WTC11 (cell line): Measurements from ENCODE around the gene N4BP2L2. TPM values are rescaled to one million over a fixed set of nuclear protein-coding genes. Genes with fewer than 3 reads are reported as not detected.

Source experiments
- ATAC-seq: fragments of 200-7000 bp; cut with Tn5 transposase; 2 replicates; pipeline ENCODE4 v1.10.0; 2021; ENCODE audit warnings: mild to moderate bottlenecking, moderate library complexity
- CTCF ChIA-PET: fragments of 300-600 bp; sonication (Branson Sonifier 250); formaldehyde crosslinking; loops from one replicate; lab custom pipeline; 2021; ENCODE audit warnings: antibody characterized with exemption; lab: Charles Lee
- POLR2A ChIA-PET: fragments of 350-600 bp; sonication (Branson Sonifier 250); formaldehyde crosslinking; loops from one replicate; lab custom pipeline; 2021; ENCODE audit warnings: antibody characterized with exemption; lab: Charles Lee
- DNase-seq: peaks from one replicate; pipeline ENCODE4 v3.0.0; 2021; ENCODE audit warnings: low spot score
- H3K27ac Mint-ChIP-seq: 2 replicates; pipeline ENCODE4 v1.8.0; 2021; ENCODE audit warnings: mixed read lengths
- H3K27me3 Mint-ChIP-seq: 2 replicates; pipeline ENCODE4 v1.8.0; 2021; ENCODE audit warnings: low read depth, mild to moderate bottlenecking, moderate library complexity, mixed read lengths
- H3K36me3 Mint-ChIP-seq: 2 replicates; pipeline ENCODE4 v1.8.0; 2021; ENCODE audit warnings: mixed read lengths
- H3K4me1 Mint-ChIP-seq: 2 replicates; pipeline ENCODE4 v1.8.0; 2022; ENCODE audit warnings: mixed read lengths
- H3K4me3 Mint-ChIP-seq: 2 replicates; pipeline ENCODE4 v1.8.0; 2021; ENCODE audit warnings: mild to moderate bottlenecking, moderate library complexity, mixed read lengths
- H3K9me3 Mint-ChIP-seq: 2 replicates; pipeline ENCODE4 v1.8.0; 2021; ENCODE audit warnings: mixed read lengths
- CREM ChIP-seq: sonication (generic); formaldehyde crosslinking; IDR thresholded peaks from 2 replicates; pipeline ENCODE4 v1.8.1; 2022; ENCODE audit warnings: mild to moderate bottlenecking, missing genetic modification reagents, moderate library complexity
- HMGA2 ChIP-seq: fragments of 250-450 bp; sonication (Bioruptor Pico); IDR thresholded peaks from 2 replicates; pipeline ENCODE4 v1.4.0; 2021; ENCODE audit warnings: mild to moderate bottlenecking, moderate library complexity
- JUN ChIP-seq: sonication (generic); formaldehyde crosslinking; IDR thresholded peaks from 2 replicates; pipeline ENCODE4 v1.8.0; 2023; ENCODE audit warnings: mild to moderate bottlenecking, missing genetic modification reagents
- NR1H2 ChIP-seq: sonication (generic); formaldehyde crosslinking; IDR thresholded peaks from 2 replicates; pipeline ENCODE4 v1.9.0; 2021; ENCODE audit warnings: mild to moderate bottlenecking, moderate library complexity, missing genetic modification reagents
- TEAD1 ChIP-seq: sonication (generic); formaldehyde crosslinking; IDR thresholded peaks from 2 replicates; pipeline ENCODE4 v1.8.0; 2022; ENCODE audit warnings: mild to moderate bottlenecking, missing genetic modification reagents
- TEAD4 ChIP-seq: sonication (generic); formaldehyde crosslinking; IDR thresholded peaks from 2 replicates; pipeline ENCODE4 v1.8.0; 2022; ENCODE audit warnings: mild to moderate bottlenecking, missing genetic modification reagents
- TP53 ChIP-seq: sonication (generic); formaldehyde crosslinking; IDR thresholded peaks from 2 replicates; pipeline ENCODE4 v1.8.1; 2023; ENCODE audit warnings: mild to moderate bottlenecking, missing genetic modification reagents
- ZNF121 ChIP-seq: sonication (generic); formaldehyde crosslinking; IDR thresholded peaks from 2 replicates; pipeline ENCODE4 v1.8.0; 2023; ENCODE audit warnings: missing genetic modification reagents
- ZNF263 ChIP-seq: sonication (generic); formaldehyde crosslinking; IDR thresholded peaks from 2 replicates; pipeline ENCODE4 v1.8.1; 2022; ENCODE audit warnings: low read depth, mild to moderate bottlenecking, moderate library complexity, missing genetic modification reagents
- ZNF317 ChIP-seq: sonication (generic); formaldehyde crosslinking; IDR thresholded peaks from 2 replicates; pipeline ENCODE4 v1.8.1; 2023; ENCODE audit warnings: low read depth, mild to moderate bottlenecking, moderate library complexity, missing genetic modification reagents, borderline replicate concordance
- ZNF396 ChIP-seq: fragments of 250-450 bp; sonication (Bioruptor Pico); IDR thresholded peaks from 2 replicates; pipeline ENCODE4 v1.8.0; 2021; ENCODE audit warnings: mild to moderate bottlenecking, moderate library complexity, borderline replicate concordance
- total RNA-seq: library from RNA; stranded (reverse); gene quantifications from 3 replicates; pipeline ENCODE4 v1.2.3, GENCODE V29; 2021
- TF ChIP-seq, protein P1 (sequence below): fragments of 250-450 bp; sonication (Bioruptor Pico); IDR thresholded peaks from 2 replicates; pipeline ENCODE4 v1.9.0; 2021; ENCODE audit warnings: mild to moderate bottlenecking
- TF ChIP-seq, protein P2 (sequence below): sonication (generic); formaldehyde crosslinking; IDR thresholded peaks from 2 replicates; pipeline ENCODE4 v1.8.1; 2022; ENCODE audit warnings: mild to moderate bottlenecking, missing genetic modification reagents, moderate library complexity, borderline replicate concordance
- TF ChIP-seq, protein P3 (sequence below): sonication (generic); formaldehyde crosslinking; IDR thresholded peaks from 2 replicates; pipeline ENCODE4 v1.8.0; 2022; ENCODE audit warnings: mild to moderate bottlenecking, missing genetic modification reagents
- TF ChIP-seq, protein P4 (sequence below): fragments of 250-450 bp; sonication (Bioruptor Pico); IDR thresholded peaks from 2 replicates; pipeline ENCODE4 v1.9.0; 2021; ENCODE audit warnings: mild to moderate bottlenecking, borderline replicate concordance
- TF ChIP-seq, protein P5 (sequence below): fragments of 250-450 bp; sonication (Bioruptor Pico); IDR thresholded peaks from 2 replicates; pipeline ENCODE4 v2.1.2; 2022; ENCODE audit warnings: mild to moderate bottlenecking, moderate library complexity
- TF ChIP-seq, protein P6 (sequence below): sonication (generic); formaldehyde crosslinking; IDR thresholded peaks from 2 replicates; pipeline ENCODE4 v1.8.1; 2022; ENCODE audit warnings: low read depth, mild to moderate bottlenecking, moderate library complexity, missing genetic modification reagents, borderline replicate concordance
- TF ChIP-seq, protein P7 (sequence below): sonication (generic); formaldehyde crosslinking; conservative IDR thresholded peaks from 2 replicates; pipeline ENCODE4 v1.8.1; 2023; ENCODE audit warnings: mild to moderate bottlenecking, low read depth, missing genetic modification reagents, moderate library complexity
- TF ChIP-seq, protein P8 (sequence below): fragments of 200-600 bp; IDR thresholded peaks from 2 replicates; pipeline ENCODE4 v1.8.0; 2022; ENCODE audit warnings: antibody characterized with exemption

Gene N4BP2L2
- total RNA-seq, 1 experiment from 2014 or later: 68.9 TPM

DNA sequence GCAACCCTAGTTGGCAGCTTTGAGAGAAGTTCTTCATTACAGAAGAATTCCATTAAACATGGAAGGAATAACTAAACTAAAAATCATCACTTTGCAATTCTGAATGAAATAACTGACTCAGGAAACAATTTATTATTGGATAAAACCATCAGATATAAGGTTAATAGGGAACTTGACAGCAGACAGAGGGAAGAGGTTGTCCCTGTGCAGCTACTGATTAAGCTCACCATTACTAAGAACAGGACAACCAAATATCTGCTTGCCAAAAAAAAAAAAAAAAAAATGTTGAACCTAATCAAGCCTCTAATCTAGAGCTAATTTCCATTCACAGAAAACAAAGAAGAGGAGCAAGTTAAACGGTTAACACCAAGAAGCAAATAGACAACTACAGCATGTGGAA lies 12.8 kb downstream of the N4BP2L2 start (continued):
- TF ChIP-seq, protein P1, sequence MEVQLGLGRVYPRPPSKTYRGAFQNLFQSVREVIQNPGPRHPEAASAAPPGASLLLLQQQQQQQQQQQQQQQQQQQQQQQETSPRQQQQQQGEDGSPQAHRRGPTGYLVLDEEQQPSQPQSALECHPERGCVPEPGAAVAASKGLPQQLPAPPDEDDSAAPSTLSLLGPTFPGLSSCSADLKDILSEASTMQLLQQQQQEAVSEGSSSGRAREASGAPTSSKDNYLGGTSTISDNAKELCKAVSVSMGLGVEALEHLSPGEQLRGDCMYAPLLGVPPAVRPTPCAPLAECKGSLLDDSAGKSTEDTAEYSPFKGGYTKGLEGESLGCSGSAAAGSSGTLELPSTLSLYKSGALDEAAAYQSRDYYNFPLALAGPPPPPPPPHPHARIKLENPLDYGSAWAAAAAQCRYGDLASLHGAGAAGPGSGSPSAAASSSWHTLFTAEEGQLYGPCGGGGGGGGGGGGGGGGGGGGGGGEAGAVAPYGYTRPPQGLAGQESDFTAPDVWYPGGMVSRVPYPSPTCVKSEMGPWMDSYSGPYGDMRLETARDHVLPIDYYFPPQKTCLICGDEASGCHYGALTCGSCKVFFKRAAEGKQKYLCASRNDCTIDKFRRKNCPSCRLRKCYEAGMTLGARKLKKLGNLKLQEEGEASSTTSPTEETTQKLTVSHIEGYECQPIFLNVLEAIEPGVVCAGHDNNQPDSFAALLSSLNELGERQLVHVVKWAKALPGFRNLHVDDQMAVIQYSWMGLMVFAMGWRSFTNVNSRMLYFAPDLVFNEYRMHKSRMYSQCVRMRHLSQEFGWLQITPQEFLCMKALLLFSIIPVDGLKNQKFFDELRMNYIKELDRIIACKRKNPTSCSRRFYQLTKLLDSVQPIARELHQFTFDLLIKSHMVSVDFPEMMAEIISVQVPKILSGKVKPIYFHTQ (CRISPR knock-in tag): no peak
- no peak for TF ChIP-seq NR1H2 (CRISPR knock-in tag)

DNA sequence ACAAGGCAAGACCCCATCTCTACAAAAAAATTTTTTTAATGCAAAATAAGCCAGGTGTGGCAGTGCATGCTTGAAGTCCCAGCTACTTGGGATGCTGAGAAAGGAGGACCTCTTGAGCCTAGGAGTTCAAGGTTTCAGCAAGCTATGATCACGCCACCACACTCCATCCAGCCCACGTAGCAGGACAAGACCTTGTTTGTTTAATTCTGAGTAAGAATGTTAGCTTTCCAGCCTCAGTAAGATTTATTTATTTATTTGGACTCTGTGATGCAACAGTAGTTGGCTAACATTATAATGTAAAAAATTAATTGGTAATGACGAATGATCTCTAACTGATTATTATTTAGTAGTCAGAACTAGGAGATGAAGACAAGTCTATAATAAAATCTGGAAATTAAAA lies 23.3 kb downstream of the N4BP2L2 start:
- Mint-ChIP-seq H3K4me1 (no peaks in the 10 kb centered on the region), H3K27me3 (no peaks in the 10 kb centered on the region), H3K4me3 (no peak overlapping the region), H3K27ac (no peak overlapping the region), H3K36me3 (peaks cover 28% of the 10 kb centered on the region), H3K9me3 (no peaks in the 10 kb centered on the region)
- CTCF ChIA-PET: interaction anchor here (1.1 kb wide), 1 partner anchor 71 kb away, joined by 3 read pairs; the partner anchor contains the start of gene PDS5B
- POLR2A ChIA-PET: no interaction called here
- no peak for ATAC-seq
- TF ChIP-seq TEAD4 (CRISPR knock-in tag) (no peak), HMGA2 (CRISPR knock-in tag) (no peak), ZNF263 (CRISPR knock-in tag) (no peak), JUN (CRISPR knock-in tag) (no peak), ZNF317 (no peak), CREM (CRISPR knock-in tag) (no peak), ZNF121 (CRISPR knock-in tag) (no peak), TP53 (CRISPR knock-in tag) (no peak), ZNF396 (CRISPR knock-in tag) (no peak), TEAD1 (CRISPR knock-in tag) (no peak)
- TF ChIP-seq, protein P2, sequence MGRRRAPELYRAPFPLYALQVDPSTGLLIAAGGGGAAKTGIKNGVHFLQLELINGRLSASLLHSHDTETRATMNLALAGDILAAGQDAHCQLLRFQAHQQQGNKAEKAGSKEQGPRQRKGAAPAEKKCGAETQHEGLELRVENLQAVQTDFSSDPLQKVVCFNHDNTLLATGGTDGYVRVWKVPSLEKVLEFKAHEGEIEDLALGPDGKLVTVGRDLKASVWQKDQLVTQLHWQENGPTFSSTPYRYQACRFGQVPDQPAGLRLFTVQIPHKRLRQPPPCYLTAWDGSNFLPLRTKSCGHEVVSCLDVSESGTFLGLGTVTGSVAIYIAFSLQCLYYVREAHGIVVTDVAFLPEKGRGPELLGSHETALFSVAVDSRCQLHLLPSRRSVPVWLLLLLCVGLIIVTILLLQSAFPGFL: no peak
- TF ChIP-seq, protein P3, sequence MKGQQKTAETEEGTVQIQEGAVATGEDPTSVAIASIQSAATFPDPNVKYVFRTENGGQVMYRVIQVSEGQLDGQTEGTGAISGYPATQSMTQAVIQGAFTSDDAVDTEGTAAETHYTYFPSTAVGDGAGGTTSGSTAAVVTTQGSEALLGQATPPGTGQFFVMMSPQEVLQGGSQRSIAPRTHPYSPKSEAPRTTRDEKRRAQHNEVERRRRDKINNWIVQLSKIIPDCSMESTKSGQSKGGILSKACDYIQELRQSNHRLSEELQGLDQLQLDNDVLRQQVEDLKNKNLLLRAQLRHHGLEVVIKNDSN (CRISPR knock-in tag): no peak
- TF ChIP-seq, protein P4, sequence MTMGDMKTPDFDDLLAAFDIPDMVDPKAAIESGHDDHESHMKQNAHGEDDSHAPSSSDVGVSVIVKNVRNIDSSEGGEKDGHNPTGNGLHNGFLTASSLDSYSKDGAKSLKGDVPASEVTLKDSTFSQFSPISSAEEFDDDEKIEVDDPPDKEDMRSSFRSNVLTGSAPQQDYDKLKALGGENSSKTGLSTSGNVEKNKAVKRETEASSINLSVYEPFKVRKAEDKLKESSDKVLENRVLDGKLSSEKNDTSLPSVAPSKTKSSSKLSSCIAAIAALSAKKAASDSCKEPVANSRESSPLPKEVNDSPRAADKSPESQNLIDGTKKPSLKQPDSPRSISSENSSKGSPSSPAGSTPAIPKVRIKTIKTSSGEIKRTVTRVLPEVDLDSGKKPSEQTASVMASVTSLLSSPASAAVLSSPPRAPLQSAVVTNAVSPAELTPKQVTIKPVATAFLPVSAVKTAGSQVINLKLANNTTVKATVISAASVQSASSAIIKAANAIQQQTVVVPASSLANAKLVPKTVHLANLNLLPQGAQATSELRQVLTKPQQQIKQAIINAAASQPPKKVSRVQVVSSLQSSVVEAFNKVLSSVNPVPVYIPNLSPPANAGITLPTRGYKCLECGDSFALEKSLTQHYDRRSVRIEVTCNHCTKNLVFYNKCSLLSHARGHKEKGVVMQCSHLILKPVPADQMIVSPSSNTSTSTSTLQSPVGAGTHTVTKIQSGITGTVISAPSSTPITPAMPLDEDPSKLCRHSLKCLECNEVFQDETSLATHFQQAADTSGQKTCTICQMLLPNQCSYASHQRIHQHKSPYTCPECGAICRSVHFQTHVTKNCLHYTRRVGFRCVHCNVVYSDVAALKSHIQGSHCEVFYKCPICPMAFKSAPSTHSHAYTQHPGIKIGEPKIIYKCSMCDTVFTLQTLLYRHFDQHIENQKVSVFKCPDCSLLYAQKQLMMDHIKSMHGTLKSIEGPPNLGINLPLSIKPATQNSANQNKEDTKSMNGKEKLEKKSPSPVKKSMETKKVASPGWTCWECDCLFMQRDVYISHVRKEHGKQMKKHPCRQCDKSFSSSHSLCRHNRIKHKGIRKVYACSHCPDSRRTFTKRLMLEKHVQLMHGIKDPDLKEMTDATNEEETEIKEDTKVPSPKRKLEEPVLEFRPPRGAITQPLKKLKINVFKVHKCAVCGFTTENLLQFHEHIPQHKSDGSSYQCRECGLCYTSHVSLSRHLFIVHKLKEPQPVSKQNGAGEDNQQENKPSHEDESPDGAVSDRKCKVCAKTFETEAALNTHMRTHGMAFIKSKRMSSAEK (CRISPR knock-in tag): no peak
- TF ChIP-seq, protein P5, sequence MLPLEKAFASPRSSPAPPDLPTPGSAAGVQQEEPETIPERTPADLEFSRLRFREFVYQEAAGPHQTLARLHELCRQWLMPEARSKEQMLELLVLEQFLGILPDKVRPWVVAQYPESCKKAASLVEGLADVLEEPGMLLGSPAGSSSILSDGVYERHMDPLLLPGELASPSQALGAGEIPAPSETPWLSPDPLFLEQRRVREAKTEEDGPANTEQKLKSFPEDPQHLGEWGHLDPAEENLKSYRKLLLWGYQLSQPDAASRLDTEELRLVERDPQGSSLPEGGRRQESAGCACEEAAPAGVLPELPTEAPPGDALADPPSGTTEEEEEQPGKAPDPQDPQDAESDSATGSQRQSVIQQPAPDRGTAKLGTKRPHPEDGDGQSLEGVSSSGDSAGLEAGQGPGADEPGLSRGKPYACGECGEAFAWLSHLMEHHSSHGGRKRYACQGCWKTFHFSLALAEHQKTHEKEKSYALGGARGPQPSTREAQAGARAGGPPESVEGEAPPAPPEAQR (CRISPR knock-in tag): no peak
- TF ChIP-seq, protein P6, sequence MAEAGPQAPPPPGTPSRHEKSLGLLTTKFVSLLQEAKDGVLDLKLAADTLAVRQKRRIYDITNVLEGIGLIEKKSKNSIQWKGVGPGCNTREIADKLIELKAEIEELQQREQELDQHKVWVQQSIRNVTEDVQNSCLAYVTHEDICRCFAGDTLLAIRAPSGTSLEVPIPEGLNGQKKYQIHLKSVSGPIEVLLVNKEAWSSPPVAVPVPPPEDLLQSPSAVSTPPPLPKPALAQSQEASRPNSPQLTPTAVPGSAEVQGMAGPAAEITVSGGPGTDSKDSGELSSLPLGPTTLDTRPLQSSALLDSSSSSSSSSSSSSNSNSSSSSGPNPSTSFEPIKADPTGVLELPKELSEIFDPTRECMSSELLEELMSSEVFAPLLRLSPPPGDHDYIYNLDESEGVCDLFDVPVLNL: no peak
- TF ChIP-seq, protein P7, sequence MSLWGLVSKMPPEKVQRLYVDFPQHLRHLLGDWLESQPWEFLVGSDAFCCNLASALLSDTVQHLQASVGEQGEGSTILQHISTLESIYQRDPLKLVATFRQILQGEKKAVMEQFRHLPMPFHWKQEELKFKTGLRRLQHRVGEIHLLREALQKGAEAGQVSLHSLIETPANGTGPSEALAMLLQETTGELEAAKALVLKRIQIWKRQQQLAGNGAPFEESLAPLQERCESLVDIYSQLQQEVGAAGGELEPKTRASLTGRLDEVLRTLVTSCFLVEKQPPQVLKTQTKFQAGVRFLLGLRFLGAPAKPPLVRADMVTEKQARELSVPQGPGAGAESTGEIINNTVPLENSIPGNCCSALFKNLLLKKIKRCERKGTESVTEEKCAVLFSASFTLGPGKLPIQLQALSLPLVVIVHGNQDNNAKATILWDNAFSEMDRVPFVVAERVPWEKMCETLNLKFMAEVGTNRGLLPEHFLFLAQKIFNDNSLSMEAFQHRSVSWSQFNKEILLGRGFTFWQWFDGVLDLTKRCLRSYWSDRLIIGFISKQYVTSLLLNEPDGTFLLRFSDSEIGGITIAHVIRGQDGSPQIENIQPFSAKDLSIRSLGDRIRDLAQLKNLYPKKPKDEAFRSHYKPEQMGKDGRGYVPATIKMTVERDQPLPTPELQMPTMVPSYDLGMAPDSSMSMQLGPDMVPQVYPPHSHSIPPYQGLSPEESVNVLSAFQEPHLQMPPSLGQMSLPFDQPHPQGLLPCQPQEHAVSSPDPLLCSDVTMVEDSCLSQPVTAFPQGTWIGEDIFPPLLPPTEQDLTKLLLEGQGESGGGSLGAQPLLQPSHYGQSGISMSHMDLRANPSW (CRISPR knock-in tag): no peak
- TF ChIP-seq, protein P8, sequence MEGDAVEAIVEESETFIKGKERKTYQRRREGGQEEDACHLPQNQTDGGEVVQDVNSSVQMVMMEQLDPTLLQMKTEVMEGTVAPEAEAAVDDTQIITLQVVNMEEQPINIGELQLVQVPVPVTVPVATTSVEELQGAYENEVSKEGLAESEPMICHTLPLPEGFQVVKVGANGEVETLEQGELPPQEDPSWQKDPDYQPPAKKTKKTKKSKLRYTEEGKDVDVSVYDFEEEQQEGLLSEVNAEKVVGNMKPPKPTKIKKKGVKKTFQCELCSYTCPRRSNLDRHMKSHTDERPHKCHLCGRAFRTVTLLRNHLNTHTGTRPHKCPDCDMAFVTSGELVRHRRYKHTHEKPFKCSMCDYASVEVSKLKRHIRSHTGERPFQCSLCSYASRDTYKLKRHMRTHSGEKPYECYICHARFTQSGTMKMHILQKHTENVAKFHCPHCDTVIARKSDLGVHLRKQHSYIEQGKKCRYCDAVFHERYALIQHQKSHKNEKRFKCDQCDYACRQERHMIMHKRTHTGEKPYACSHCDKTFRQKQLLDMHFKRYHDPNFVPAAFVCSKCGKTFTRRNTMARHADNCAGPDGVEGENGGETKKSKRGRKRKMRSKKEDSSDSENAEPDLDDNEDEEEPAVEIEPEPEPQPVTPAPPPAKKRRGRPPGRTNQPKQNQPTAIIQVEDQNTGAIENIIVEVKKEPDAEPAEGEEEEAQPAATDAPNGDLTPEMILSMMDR: no peak
- DNase-seq: no peak
